Measurements from ENCODE around the gene TRPM2.

TRPM2 gene

GRCh38 chr21:44433791-44434567, 80.6 kb downstream of the TRPM2 start:
- no peak for DNase-seq

- DNase-seq = no peak
Observed at GRCh38 chr21:44434568-44434925, 81.1 kb downstream of the TRPM2 start.

GRCh38 chr21:44434936-44435635, 81.7 kb downstream of the TRPM2 start:
- no peak for DNase-seq

DNA sequence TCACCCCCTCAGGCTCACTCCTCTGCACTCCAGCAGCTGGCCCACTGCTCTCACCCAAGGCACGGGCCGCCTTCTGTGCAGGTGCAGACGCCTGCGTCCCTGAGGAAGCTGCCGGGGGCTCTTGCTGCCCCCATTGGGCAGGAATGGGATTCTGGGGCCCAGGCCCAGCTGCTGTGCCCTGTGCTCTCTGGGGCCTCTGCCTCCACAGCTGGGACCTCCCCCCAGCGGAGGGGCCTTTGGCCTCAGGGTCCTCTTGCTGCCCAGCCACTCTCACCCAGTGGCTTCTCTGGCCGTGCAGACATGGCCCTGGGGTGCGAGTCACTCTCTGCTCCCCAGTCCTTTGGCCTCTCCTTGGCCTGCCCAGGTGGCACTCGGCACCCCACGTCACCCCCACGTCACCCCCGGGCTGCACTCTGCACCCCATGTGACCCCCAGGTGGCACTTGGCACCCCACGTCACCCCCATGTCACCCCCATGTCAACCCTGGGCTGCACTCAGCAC, 82.7 kb downstream of the TRPM2 start:
- no peak for DNase-seq

- DNase-seq = no peak
Observed at GRCh38 chr21:44436958-44437357, 83.5 kb downstream of the TRPM2 start.

DNA sequence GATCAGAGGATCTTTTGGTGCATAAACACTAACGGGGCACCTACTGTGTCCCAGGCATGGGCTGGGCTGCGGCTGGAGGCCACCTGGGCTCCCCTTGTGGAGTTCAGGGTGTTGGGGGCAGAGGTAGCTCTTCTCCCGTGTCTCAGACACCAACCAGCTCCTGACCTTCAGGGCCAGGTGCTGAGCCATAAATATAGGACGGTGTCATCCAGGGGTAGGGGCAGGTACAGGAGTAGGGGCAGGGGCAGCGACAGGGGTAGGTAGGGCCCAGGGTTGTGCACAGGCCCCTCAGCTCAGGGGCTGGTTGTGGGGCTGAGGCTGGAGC, 83.9 kb downstream of the TRPM2 start:
- DNase-seq = no peak

- no peak for DNase-seq
Observed at GRCh38 chr21:44437696-44438431, 84.4 kb downstream of the TRPM2 start.

- no peak for DNase-seq
Observed at GRCh38 chr21:44438531-44439210, 85.2 kb downstream of the TRPM2 start.

GRCh38 chr21:44439211-44439600, 85.8 kb downstream of the TRPM2 start:
- no peak for DNase-seq

- DNase-seq = no peak
Observed at GRCh38 chr21:44440241-44441040, 87.0 kb downstream of the TRPM2 start.

GRCh38 chr21:44441041-44441400, 87.6 kb downstream of the TRPM2 start:
- no peak for DNase-seq

- DNase-seq = no peak
Observed at GRCh38 chr21:44441581-44442265, 88.3 kb downstream of the TRPM2 start.

- no peak for DNase-seq
Observed at GRCh38 chr21:44442266-44443125, 89.1 kb downstream of the TRPM2 start.

DNA sequence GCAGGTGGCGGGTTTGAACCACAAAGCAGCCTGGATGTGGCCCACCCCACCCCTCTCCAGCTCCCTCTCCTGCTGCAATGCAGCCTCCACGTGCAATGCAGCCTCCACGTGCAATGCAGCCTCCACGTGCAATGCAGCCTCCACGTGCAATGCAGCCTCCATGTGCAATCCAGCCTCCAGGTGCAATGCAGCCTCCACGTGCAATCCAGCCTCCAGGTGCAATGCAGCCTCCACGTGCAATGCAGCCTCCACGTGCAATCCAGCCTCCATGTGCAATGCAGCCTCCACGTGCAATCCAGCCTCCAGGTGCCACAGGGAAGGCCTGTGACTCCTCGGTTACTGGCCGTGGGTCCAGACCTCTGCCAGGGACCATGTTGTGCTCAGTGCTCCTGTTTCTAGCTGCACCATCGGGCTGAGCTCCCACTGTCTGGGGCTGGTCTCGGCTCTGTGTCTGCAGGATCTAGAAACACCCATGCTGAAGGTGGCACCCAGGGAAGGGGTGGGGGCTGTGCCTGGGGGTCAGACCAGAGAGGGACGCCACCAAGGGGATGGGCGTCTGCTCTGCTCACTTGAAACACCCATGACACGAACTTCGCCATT, 90.0 kb downstream of the TRPM2 start:
- DNase-seq = no peak

DNA sequence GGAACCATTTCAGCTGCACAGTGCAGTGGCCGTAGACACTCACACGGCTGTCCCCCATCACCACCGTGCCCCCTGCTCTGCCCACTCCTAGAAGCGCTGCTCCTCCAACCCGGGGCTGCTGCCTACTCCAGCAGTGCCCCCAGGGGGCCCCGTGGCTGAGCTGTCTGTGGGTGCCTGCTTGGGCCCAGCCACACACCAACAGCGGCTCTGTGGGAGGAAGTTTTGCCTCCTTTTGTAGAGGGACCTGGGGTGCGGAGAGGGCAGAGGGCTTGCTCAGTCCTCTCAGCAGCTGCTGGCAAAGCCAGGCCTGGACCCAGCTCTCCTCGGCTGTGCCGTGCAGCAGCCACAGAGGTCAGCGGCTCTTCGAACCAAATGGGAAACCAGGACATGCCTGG, 90.5 kb downstream of the TRPM2 start:
- DNase-seq = no peak

DNA sequence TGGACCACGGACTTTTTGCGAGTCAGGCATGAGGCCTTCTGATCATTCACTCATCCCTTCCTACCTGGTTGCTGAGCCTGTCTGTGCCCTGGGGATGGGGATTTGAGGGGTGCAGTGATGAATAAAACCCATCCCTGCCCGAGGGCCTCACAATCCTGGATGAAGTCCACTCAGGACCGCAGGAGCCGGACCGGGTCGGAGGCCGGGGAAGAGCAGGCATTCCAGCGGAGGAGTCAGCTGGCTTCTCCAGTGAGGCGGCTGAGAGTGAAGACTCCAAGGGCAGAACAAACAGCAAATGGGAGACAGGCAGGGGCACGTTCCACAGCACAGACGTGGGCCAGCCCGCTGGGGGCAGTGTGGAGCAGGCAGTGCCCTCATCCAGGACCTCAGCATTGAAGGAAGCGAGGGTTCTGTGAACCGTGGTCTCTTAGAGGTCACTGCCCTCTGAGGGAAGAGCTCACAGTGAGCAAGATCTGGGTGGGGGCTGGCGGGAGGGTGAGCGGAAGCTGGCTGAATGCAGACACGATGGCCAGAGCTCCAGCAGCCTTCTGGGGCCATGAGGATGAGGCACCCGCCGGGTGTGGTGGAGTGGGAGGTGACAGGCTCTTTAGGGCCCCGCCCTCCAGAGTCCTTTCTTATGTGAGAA, 91.0 kb downstream of the TRPM2 start:
- no peak for DNase-seq

- DNase-seq = no peak
Observed at GRCh38 chr21:44445145-44445812, 91.9 kb downstream of the TRPM2 start.

DNA sequence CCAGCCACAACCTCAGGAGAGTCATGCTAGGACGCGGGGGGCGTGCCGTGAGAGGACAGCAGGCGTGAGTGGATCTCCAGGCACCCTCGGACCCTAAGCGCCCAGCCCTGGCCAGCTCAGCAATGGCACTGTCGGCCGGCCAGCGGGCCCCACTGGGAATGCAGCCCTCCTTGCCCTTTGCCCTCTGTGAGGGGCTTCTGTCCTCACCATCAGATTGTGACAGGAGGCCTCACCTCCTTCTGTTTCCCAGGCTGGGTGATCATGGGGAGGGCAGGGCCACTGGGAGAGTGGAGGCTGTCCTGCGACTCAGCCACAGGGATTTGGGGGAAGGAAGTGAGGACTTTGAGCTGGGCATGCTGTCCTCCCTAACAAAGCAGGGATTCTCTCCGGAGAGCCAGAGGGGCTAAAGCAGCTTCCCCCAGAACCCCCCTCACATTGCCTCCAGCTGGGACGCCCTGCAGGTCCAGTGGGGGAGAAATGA, 95.3 kb downstream of the TRPM2 start:
- DNase-seq = no peak

Data from CD4-positive, alpha-beta T cell treated with Interleukin-1 beta for 1 hour (primary cell).